SU-DHL-6 (cell line): ENCODE data around the gene CHORDC1.

Experiments used
- CTCF ChIP-seq: fragments of 200-600 bp; sonication (generic); IDR thresholded peaks from one replicate; pipeline ENCODE4 v1.5.1; 2017; ENCODE audit warnings: antibody characterized with exemption, mild to moderate bottlenecking, low read length, moderate library complexity; ENCODE audit not compliant: insufficient read depth, poor library complexity, severe bottlenecking
- EZH2phosphoT487 ChIP-seq: fragments of 200-600 bp; sonication (generic), shearing (Covaris generic); conservative IDR thresholded peaks from 2 replicates; pipeline ENCODE4 v1.6.1; 2018; ENCODE audit warnings: mild to moderate bottlenecking, antibody characterized with exemption, low read length, moderate library complexity, mixed read lengths

GRCh38 chr11:90246468-90246867, 23.6 kb upstream of the CHORDC1 start:
- TF ChIP-seq CTCF = no peak
- TF ChIP-seq EZH2phosphoT487 = no peak
